Hepatocyte (in vitro differentiated cells): ENCODE measurements around the gene BLACAT1.

ENCODE experiments used
- CTCF ChIP-seq: fragments of 200-600 bp; sonication (generic); IDR thresholded peaks from 2 replicates; pipeline ENCODE4 v1.5.1; 2016; ENCODE audit warnings: antibody characterized with exemption, mild to moderate bottlenecking; ENCODE audit not compliant: poor library complexity
- EZH2 ChIP-seq: fragments of 200-600 bp; sonication (generic); IDR thresholded peaks from 2 replicates; pipeline ENCODE4 v1.6.1; 2016; ENCODE audit warnings: antibody characterized with exemption, mild to moderate bottlenecking, borderline replicate concordance
- EZH2phosphoT487 ChIP-seq: fragments of 200-600 bp; sonication (generic); IDR thresholded peaks from one replicate; pipeline ENCODE4 v1.6.1; 2018; ENCODE audit warnings: antibody characterized with exemption, mild to moderate bottlenecking, low read depth, moderate library complexity; ENCODE audit not compliant: unreplicated experiment, severe bottlenecking

DNA sequence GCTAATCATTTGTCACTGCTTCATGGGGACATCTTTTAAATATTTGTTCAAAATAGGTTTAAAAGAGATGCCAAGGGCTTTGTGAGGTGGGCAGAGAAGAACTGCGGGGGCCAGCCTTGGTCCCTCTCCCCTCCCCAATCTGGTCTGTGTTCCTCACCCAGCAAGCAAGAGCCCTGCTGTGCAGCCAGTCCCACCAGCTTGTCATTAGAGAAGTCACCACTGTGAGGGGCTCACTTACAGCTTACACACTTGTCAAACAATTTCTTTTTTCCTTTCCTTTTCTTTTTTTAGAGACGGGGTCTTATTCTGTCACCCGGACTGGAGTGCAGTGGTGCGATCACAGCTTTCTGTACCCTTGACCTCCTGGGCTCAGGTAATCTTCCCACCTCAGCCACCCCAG, 38.3 kb upstream of the BLACAT1 start:
- TF ChIP-seq CTCF (no peak), EZH2 (no peak), EZH2phosphoT487 (no peak)
